GM12873 (cell line): Measurements from ENCODE around the gene DOK4.

ENCODE experiments used
- TF ChIP-seq, protein P1 (sequence below): IDR thresholded peaks from 2 replicates; pipeline ENCODE4 v1.5.1; 2012; ENCODE audit warnings: low read depth, mild to moderate bottlenecking, moderate library complexity, low read length, control low read depth; ENCODE audit not compliant: insufficient read depth; ENCODE audit errors: missing control alignments

The DOK4 gene

GRCh38 chr16:57472665-57473060 is 13.6 kb downstream of the DOK4 start:
- TF ChIP-seq, protein P1, sequence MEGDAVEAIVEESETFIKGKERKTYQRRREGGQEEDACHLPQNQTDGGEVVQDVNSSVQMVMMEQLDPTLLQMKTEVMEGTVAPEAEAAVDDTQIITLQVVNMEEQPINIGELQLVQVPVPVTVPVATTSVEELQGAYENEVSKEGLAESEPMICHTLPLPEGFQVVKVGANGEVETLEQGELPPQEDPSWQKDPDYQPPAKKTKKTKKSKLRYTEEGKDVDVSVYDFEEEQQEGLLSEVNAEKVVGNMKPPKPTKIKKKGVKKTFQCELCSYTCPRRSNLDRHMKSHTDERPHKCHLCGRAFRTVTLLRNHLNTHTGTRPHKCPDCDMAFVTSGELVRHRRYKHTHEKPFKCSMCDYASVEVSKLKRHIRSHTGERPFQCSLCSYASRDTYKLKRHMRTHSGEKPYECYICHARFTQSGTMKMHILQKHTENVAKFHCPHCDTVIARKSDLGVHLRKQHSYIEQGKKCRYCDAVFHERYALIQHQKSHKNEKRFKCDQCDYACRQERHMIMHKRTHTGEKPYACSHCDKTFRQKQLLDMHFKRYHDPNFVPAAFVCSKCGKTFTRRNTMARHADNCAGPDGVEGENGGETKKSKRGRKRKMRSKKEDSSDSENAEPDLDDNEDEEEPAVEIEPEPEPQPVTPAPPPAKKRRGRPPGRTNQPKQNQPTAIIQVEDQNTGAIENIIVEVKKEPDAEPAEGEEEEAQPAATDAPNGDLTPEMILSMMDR = no peak

DNA sequence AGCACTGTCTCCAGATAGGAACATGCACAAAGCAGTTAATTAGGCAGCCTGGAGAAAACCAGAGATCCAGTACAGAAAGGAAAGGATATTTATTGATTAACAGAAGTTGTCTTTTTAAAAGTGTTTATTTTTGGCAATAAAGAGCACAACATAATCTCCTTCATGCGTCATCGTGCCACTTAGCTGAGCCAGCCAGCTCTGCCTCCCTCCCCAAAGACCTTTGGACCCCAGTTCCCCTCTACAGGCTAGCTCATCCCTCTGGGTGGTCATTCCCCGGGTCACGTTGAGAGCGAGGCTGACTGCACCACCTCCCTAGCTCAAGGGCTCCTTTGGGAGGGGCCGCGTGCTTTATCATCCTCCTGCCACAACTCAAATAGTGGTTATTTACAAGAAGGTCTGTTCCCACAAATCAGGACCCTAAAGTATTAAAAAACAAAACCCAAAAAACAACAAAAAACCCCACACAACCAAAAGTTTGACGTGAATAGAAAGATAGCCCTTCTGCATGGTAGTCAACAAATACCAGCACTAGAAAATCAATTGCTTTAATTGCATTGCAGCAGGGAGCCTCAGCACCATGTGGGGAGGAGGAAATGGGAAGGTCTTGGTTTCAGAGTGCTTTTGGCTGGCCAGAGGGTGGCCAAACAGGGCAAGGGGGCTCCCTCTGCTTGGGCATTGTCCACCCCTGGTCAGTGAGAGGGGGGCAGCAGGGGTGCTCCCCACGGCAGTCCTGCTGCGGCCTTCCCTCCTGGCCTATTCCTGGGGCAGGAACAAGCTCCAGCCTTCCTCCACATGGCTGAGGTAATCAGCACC is 14.2 kb downstream of the DOK4 start:
- TF ChIP-seq, protein P1 = no peak

DNA sequence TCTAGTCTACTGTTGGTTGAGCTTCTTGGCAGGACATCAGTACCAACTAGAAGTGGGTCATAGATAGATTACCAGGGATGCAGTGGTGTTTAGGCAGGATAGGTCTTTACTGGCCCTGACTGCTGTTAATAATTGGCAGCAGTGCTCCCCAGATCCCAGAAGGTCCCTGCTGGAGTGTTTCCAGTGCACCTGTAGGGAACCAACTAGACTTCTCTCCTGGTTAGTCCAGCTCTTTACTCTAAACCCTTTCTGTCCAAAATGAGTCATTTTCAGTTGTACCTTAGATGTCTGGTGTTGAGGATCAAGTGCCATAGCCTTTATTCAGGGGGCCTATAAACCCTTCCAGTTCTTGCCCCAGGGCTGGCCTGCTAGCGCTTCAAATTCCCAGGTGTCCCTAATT is 15.1 kb downstream of the DOK4 start:
- TF ChIP-seq, protein P1 = no peak

DNA sequence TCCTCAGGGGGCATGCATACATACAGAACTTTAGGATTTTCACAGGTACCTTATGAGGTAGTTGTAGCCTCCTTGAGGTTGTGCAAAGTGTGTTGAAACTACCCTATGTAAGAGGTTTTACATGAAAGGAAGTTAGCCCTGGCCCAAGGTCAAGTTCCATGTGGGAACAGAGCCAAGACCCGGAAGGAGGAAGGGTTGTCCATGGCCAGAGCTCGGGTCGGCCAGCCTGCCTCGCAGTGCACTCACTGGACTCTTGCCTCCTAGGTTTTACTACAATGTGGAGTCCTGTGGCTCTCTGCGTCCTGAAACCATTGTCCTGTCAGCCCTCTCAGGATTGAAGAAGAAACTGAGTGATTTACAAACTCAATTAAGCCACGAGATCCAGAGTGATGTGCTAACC is 15.6 kb downstream of the DOK4 start:
- TF ChIP-seq, protein P1 = no peak

- TF ChIP-seq, protein P1 = no peak
Observed at GRCh38 chr16:57469917-57470470, 16.3 kb downstream of the DOK4 start.

DNA sequence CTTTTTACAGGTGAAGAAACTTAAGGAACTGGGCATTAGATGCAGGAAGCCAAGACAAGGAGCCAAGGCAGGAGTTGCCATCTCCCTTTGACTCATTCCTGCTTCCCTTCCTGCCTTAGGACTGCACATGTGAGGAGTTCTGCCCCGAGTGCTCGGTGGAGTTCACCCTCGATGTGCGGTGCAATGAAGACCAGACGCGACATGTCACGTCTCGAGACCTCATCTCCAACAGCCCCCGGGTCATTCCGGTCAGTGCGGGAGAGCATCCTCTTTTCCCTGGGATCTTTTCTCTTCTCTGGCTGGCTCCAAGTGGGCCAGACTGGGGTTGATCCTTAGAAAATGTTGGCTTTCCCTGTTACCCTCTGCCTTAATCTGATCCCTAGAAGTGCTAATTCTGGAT is 17.2 kb downstream of the DOK4 start:
- TF ChIP-seq, protein P1 = no peak

DNA sequence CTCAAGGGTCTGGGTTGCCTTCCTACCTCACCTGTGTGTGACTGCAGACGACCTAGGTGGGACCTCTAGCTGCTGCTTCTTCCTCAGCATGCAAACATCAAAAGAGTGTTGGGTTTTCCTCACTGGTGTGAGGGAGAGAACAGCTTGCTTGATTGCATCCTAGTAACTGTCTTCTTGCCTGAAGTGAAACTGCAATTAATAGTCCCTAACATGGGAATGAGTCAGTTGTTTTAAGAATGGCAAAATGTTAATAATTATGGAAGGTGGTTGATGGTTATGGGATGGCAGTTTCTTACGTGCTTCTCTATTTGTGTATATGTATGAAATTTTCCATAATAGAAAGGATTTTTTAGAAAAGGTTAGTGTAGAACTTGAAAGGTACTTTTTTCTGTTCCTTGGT is 17.9 kb downstream of the DOK4 start:
- TF ChIP-seq, protein P1 = no peak
